Measurements from ENCODE around the gene MICU1. TPM values are rescaled to one million over a fixed set of nuclear protein-coding genes. Genes with fewer than 3 reads are reported as not detected.

The MICU1 gene
- total RNA-seq, 1 experiment from 2014 or later, result 46.9 TPM

- Histone ChIP-seq H3K27ac (ENCODE audit: low read length) (no peak overlapping the region), H3K27me3 (ENCODE audit: control insufficient read depth, insufficient read depth, low read length) (no peaks in the 10 kb centered on the region), H3K36me3 (ENCODE audit: control insufficient read depth, insufficient read depth, low read length) (no peaks in the 10 kb centered on the region), H3K4me3 (ENCODE audit: low read depth in 2 of 2, low read length in 2 of 2) (no peak overlapping the region), H3K4me1 (ENCODE audit: control insufficient read depth, insufficient read depth, low read length) (no peaks in the 10 kb centered on the region), H3K9me3 (ENCODE audit: control insufficient read depth, insufficient read depth, low read depth, low read length) (no peaks in the 10 kb centered on the region)
- intact Hi-C loops (cut with micrococcal nuclease; ENCODE audit: unreplicated experiment) (no loop called here), in situ Hi-C loops (cut with HindIII; ENCODE audit: low pct_unique_long_range_greater_than_20kb, low sequenced_read_pairs) (no loop called here)
- ChIA-PET CTCF (no interaction called here), POLR2A (no interaction called here)
- DNase-seq (ENCODE audit: low read depth, low spot score) (no peak), ATAC-seq (no peak)
- TF ChIP-seq REST (IDR thresholded peaks at IDR 0.05; ENCODE audit: insufficient read depth in 1 of 2, low read depth in 2 of 2, low read length in 1 of 2) (no peak), POLR2AphosphoS5 (IDR thresholded peaks at IDR 0.05; ENCODE audit: low read depth, low read length) (no peak), SIN3A (IDR thresholded peaks at IDR 0.05; ENCODE audit: borderline replicate concordance, insufficient read depth, low read depth, low read length) (no peak), CTCF (IDR thresholded peaks at IDR 0.05) (no peak), TCF7L2 (IDR thresholded peaks at IDR 0.05; ENCODE audit: low read depth, low read length) (no peak)
- no TSS peak for BruUV-seq (replicated peaks)
Observed at GRCh38 chr10:72460284-72460876, 165.5 kb downstream of the MICU1 start.

- POLR2A ChIA-PET, result no interaction called here
- CTCF ChIA-PET, result interaction anchor here (0.7 kb wide), 1 partner anchor 285 kb away, joined by 4 read pairs; no protein-coding TSS in a partner anchor
- no TSS peak for BruUV-seq (replicated peaks)
Observed at GRCh38 chr10:72459301-72459700, 166.6 kb downstream of the MICU1 start.

More at GRCh38 chr10:72459301-72459700, 166.6 kb downstream of the MICU1 start:
- Histone ChIP-seq H3K27me3 (ENCODE audit: control insufficient read depth, insufficient read depth, low read length) (no peaks in the 10 kb centered on the region), H3K36me3 (ENCODE audit: control insufficient read depth, insufficient read depth, low read length) (no peaks in the 10 kb centered on the region), H3K27ac (ENCODE audit: low read length) (no peak overlapping the region), H3K4me1 (ENCODE audit: control insufficient read depth, insufficient read depth, low read length) (no peaks in the 10 kb centered on the region), H3K4me3 (ENCODE audit: low read depth in 2 of 2, low read length in 2 of 2) (no peak overlapping the region), H3K9me3 (ENCODE audit: control insufficient read depth, insufficient read depth, low read depth, low read length) (no peaks in the 10 kb centered on the region)
- intact Hi-C loops (cut with micrococcal nuclease; ENCODE audit: unreplicated experiment) (no loop called here), in situ Hi-C loops (cut with HindIII; ENCODE audit: low pct_unique_long_range_greater_than_20kb, low sequenced_read_pairs) (no loop called here)
- DNase-seq (ENCODE audit: low read depth, low spot score) (no peak), ATAC-seq (no peak)
- TF ChIP-seq POLR2AphosphoS5 (IDR thresholded peaks at IDR 0.05; ENCODE audit: low read depth, low read length), result no peak
- TF ChIP-seq SIN3A (IDR thresholded peaks at IDR 0.05; ENCODE audit: borderline replicate concordance, insufficient read depth, low read depth, low read length), result no peak
- TF ChIP-seq REST (IDR thresholded peaks at IDR 0.05; ENCODE audit: insufficient read depth in 1 of 2, low read depth in 2 of 2, low read length in 1 of 2), result no peak
- TF ChIP-seq TCF7L2 (IDR thresholded peaks at IDR 0.05; ENCODE audit: low read depth, low read length), result no peak
- no peak for TF ChIP-seq CTCF (IDR thresholded peaks at IDR 0.05)
